ENCODE data around the gene XIRP1. TPM values are rescaled to one million over a fixed set of nuclear protein-coding genes. Genes with fewer than 3 reads are reported as not detected.

Gene XIRP1
- not detected for polyA plus RNA-seq (2012; ENCODE audit: insufficient read depth, insufficient read length, low read depth)

- no peak for DNase-seq
- H3K4me1 ChIP-seq: no peaks in the 10 kb centered on the region
- no peak within 1 kb of the TSS for H3K4me3 ChIP-seq (ENCODE audit: low read depth, low read length)
- H3K36me3 ChIP-seq: no peaks in the 10 kb centered on the region
- no peaks in the 10 kb centered on the region for H3K9me3 ChIP-seq
- no peak for TF ChIP-seq CTCF (IDR thresholded peaks at IDR 0.05; ENCODE audit: low read depth, low read length)
- H3K27me3 ChIP-seq: no peaks in the 10 kb centered on the region
These were observed at the start of gene XIRP1 for GRCh38 chr3:39192490-39193092. XIRP1 (minus strand) TSS chr3:39192595; CDS start chr3:39189445, 3,150 bp downstream.

GRCh38 chr3:39241561-39241960 is 49.2 kb upstream of the XIRP1 start:
- no peak for TF ChIP-seq CTCF (IDR thresholded peaks at IDR 0.05; ENCODE audit: low read depth, low read length)
- DNase-seq: no peak
- H3K4me3 ChIP-seq (ENCODE audit: low read depth, low read length): no peak overlapping the region
- no peaks in the 10 kb centered on the region for H3K9me3 ChIP-seq
- peaks cover 11% of the 10 kb centered on the region for H3K27me3 ChIP-seq
- no peaks in the 10 kb centered on the region for H3K36me3 ChIP-seq
- no peaks in the 10 kb centered on the region for H3K4me1 ChIP-seq

GRCh38 chr3:39237027-39237426 is 44.6 kb upstream of the XIRP1 start:
- no peak for TF ChIP-seq CTCF (IDR thresholded peaks at IDR 0.05; ENCODE audit: low read depth, low read length)
- Histone ChIP-seq H3K4me1 (no peaks in the 10 kb centered on the region), H3K9me3 (no peaks in the 10 kb centered on the region), H3K36me3 (no peaks in the 10 kb centered on the region), H3K27me3 (peaks cover 6% of the 10 kb centered on the region), H3K4me3 (ENCODE audit: low read depth, low read length) (no peak overlapping the region)
- no peak for DNase-seq

GRCh38 chr3:39234651-39235050 is 42.3 kb upstream of the XIRP1 start:
- Histone ChIP-seq H3K27me3 (peaks cover 6% of the 10 kb centered on the region; the same call in 1 of the 2 replicates), H3K4me1 (no peaks in the 10 kb centered on the region), H3K4me3 (ENCODE audit: low read depth, low read length) (no peak overlapping the region), H3K9me3 (no peaks in the 10 kb centered on the region), H3K36me3 (no peaks in the 10 kb centered on the region)
- no peak for DNase-seq
- TF ChIP-seq CTCF (IDR thresholded peaks at IDR 0.05; ENCODE audit: low read depth, low read length): no peak

- no peak for TF ChIP-seq CTCF (IDR thresholded peaks at IDR 0.05; ENCODE audit: low read depth, low read length)
- Histone ChIP-seq H3K4me1 (no peaks in the 10 kb centered on the region), H3K9me3 (no peaks in the 10 kb centered on the region), H3K4me3 (ENCODE audit: low read depth, low read length) (no peak overlapping the region), H3K27me3 (peaks cover 3% of the 10 kb centered on the region; the same call in 1 of the 2 replicates), H3K36me3 (no peaks in the 10 kb centered on the region)
- DNase-seq: no peak
These were observed 40.5 kb upstream of the XIRP1 start for GRCh38 chr3:39232859-39233258.

GRCh38 chr3:39230453-39230852 is 38.1 kb upstream of the XIRP1 start:
- no peak overlapping the region for H3K4me3 ChIP-seq (ENCODE audit: low read depth, low read length)
- DNase-seq: no peak

More at GRCh38 chr3:39230453-39230852, 38.1 kb upstream of the XIRP1 start:
- H3K27me3 ChIP-seq: peaks cover 3% of the 10 kb centered on the region; the same call in 1 of the 2 replicates
- no peaks in the 10 kb centered on the region for H3K4me1 ChIP-seq
- H3K9me3 ChIP-seq: no peaks in the 10 kb centered on the region
- no peak for TF ChIP-seq CTCF (IDR thresholded peaks at IDR 0.05; ENCODE audit: low read depth, low read length)
- H3K36me3 ChIP-seq: no peaks in the 10 kb centered on the region

All from BE2C (cell line).